IPS-20b (cell line): ENCODE results near the gene KRTAP5-9.
"Not testable (repeated sequence)": the region's sequence is repeated elsewhere in the genome, so short reads cannot be mapped to it uniquely, and the experiment has no call there.

Experiments used
- H3K27ac ChIP-seq: one replicate; pipeline ENCODE4 v1.5.1; 2013; ENCODE audit warnings: low read length
- H3K27me3 ChIP-seq: 2 replicates; pipeline ENCODE4 v1.6.1; 2013; ENCODE audit warnings: mild to moderate bottlenecking, low read length, inconsistent platforms; ENCODE audit not compliant: insufficient read depth
- H3K36me3 ChIP-seq: 2 replicates; pipeline ENCODE4 v1.6.1; 2013; ENCODE audit warnings: low read depth, mild to moderate bottlenecking, inconsistent platforms, low read length, moderate library complexity; ENCODE audit not compliant: insufficient read depth
- H3K4me1 ChIP-seq: 2 replicates; pipeline ENCODE4 v1.6.1; 2013; ENCODE audit warnings: mild to moderate bottlenecking, control low read depth, inconsistent platforms, low read length, moderate library complexity; ENCODE audit not compliant: insufficient read depth
- H3K4me3 ChIP-seq: 2 replicates; pipeline ENCODE4 v1.5.1; 2013; ENCODE audit warnings: mild to moderate bottlenecking, low read length, inconsistent platforms
- H3K9ac ChIP-seq: 2 replicates; pipeline ENCODE4 v1.6.1; 2013; ENCODE audit warnings: low read depth, mild to moderate bottlenecking, inconsistent platforms, low read length, moderate library complexity
- H3K9me3 ChIP-seq: 2 replicates; pipeline ENCODE4 v1.6.1; 2013; ENCODE audit warnings: mild to moderate bottlenecking, low read depth, low read length, inconsistent platforms; ENCODE audit not compliant: insufficient read depth

KRTAP5-9 gene

GRCh38 chr11:71518506-71519471 lies 29.4 kb upstream of the KRTAP5-9 start:
- no peaks in the 10 kb centered on the region for H3K36me3 ChIP-seq
- H3K4me3 ChIP-seq, result no peak overlapping the region
- H3K9me3 ChIP-seq, result no peaks in the 10 kb centered on the region
- no peaks in the 10 kb centered on the region for H3K4me1 ChIP-seq
- no peak overlapping the region for H3K9ac ChIP-seq
- no peak overlapping the region for H3K27ac ChIP-seq
- H3K27me3 ChIP-seq, result no peaks in the 10 kb centered on the region

GRCh38 chr11:71519546-71519945 lies 28.7 kb upstream of the KRTAP5-9 start:
- Histone ChIP-seq H3K27ac (no peak overlapping the region), H3K27me3 (no peaks in the 10 kb centered on the region), H3K4me1 (no peaks in the 10 kb centered on the region), H3K4me3 (no peak overlapping the region), H3K36me3 (no peaks in the 10 kb centered on the region), H3K9me3 (no peaks in the 10 kb centered on the region), H3K9ac (no peak overlapping the region)

- Histone ChIP-seq H3K36me3 (no peaks in the 10 kb centered on the region), H3K4me1 (no peaks in the 10 kb centered on the region), H3K27ac (no peak overlapping the region), H3K4me3 (no peak overlapping the region), H3K27me3 (no peaks in the 10 kb centered on the region), H3K9me3 (no peaks in the 10 kb centered on the region), H3K9ac (no peak overlapping the region)
These were observed 22.9 kb upstream of the KRTAP5-9 start for GRCh38 chr11:71525188-71525937.

GRCh38 chr11:71525938-71526495 lies 22.2 kb upstream of the KRTAP5-9 start:
- H3K27ac ChIP-seq, result no peak overlapping the region
- H3K9ac ChIP-seq, result no peak overlapping the region
- no peaks in the 10 kb centered on the region for H3K36me3 ChIP-seq
- no peaks in the 10 kb centered on the region for H3K9me3 ChIP-seq
- H3K27me3 ChIP-seq, result no peaks in the 10 kb centered on the region
- H3K4me3 ChIP-seq, result no peak overlapping the region
- no peaks in the 10 kb centered on the region for H3K4me1 ChIP-seq

- not testable (repeated sequence) for H3K4me3 ChIP-seq, H3K36me3 ChIP-seq, H3K9me3 ChIP-seq, H3K9ac ChIP-seq, H3K4me1 ChIP-seq, H3K27ac ChIP-seq, H3K27me3 ChIP-seq
These were observed 21.2 kb upstream of the KRTAP5-9 start, which contains the start of gene KRTAP5-7 for GRCh38 chr11:71526796-71527575. Gene KRTAP5-7 (plus strand): TSS chr11:71527267. CDS start chr11:71527301, 34 bp downstream.

GRCh38 chr11:71527576-71528210 lies 20.5 kb upstream of the KRTAP5-9 start:
- Histone ChIP-seq H3K9ac (no peak overlapping the region), H3K4me3 (no peak overlapping the region), H3K27me3 (no peaks in the 10 kb centered on the region), H3K9me3 (no peaks in the 10 kb centered on the region), H3K27ac (no peak overlapping the region), H3K36me3 (no peaks in the 10 kb centered on the region), H3K4me1 (no peaks in the 10 kb centered on the region)

GRCh38 chr11:71530602-71531001 lies 17.6 kb upstream of the KRTAP5-9 start:
- no peaks in the 10 kb centered on the region for H3K4me1 ChIP-seq
- no peaks in the 10 kb centered on the region for H3K27me3 ChIP-seq
- no peak overlapping the region for H3K4me3 ChIP-seq
- no peaks in the 10 kb centered on the region for H3K36me3 ChIP-seq
- H3K27ac ChIP-seq, result no peak overlapping the region
- no peak overlapping the region for H3K9ac ChIP-seq
- H3K9me3 ChIP-seq, result no peaks in the 10 kb centered on the region

- no peaks in the 10 kb centered on the region for H3K4me1 ChIP-seq
- H3K4me3 ChIP-seq, result no peak overlapping the region
- no peak overlapping the region for H3K27ac ChIP-seq
- H3K36me3 ChIP-seq, result no peaks in the 10 kb centered on the region
- no peaks in the 10 kb centered on the region for H3K9me3 ChIP-seq
- H3K9ac ChIP-seq, result no peak overlapping the region
- no peaks in the 10 kb centered on the region for H3K27me3 ChIP-seq
These were observed 16.1 kb upstream of the KRTAP5-9 start for GRCh38 chr11:71532036-71532610.

- H3K9me3 ChIP-seq, H3K4me3 ChIP-seq, H3K27ac ChIP-seq, H3K27me3 ChIP-seq, H3K4me1 ChIP-seq, H3K36me3 ChIP-seq, H3K9ac ChIP-seq: not testable (repeated sequence)
These were observed 13.3 kb upstream of the KRTAP5-9 start for GRCh38 chr11:71534711-71535608.

GRCh38 chr11:71535825-71536224 lies 12.4 kb upstream of the KRTAP5-9 start:
- peaks cover 3% of the 10 kb centered on the region; the same call in 1 of the 2 replicates for H3K9me3 ChIP-seq

More at GRCh38 chr11:71535825-71536224, 12.4 kb upstream of the KRTAP5-9 start:
- no peak overlapping the region for H3K9ac ChIP-seq
- no peak overlapping the region for H3K27ac ChIP-seq
- no peaks in the 10 kb centered on the region for H3K36me3 ChIP-seq
- H3K4me1 ChIP-seq, result no peaks in the 10 kb centered on the region
- no peaks in the 10 kb centered on the region for H3K27me3 ChIP-seq
- no peak overlapping the region for H3K4me3 ChIP-seq
